GM19238 (cell line): ENCODE results near the gene KCNQ1.

Experiments used
- DNase-seq: peaks from one replicate; pipeline ENCODE4 v3.0.0; 2011; ENCODE audit warnings: low spot score; ENCODE audit not compliant: insufficient read length

KCNQ1 gene

GRCh38 chr11:2803186-2804091 lies 358.6 kb downstream of the KCNQ1 start:
- DNase-seq: no peak

DNA sequence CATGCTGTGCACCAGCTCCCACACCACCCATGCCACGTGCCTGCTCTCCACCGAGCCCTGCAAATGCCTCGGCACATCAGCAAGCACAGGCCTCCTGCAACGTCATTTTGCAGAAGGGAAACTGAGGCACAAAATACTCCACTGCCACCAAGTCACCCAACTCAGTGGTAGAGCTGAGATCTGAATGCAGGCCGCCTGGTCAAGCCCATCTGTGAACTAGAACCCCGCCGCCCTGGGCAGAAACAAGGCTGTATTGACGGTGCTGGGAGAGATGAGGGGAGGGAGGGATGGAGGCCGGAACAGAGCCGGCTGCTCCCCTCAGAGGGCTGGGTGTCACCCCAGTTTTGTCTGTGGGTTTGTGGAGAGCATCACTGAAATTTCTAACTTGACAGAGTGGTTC lies 359.4 kb downstream of the KCNQ1 start:
- no peak for DNase-seq

GRCh38 chr11:2804701-2805387 lies 360.0 kb downstream of the KCNQ1 start:
- DNase-seq: no peak

DNA sequence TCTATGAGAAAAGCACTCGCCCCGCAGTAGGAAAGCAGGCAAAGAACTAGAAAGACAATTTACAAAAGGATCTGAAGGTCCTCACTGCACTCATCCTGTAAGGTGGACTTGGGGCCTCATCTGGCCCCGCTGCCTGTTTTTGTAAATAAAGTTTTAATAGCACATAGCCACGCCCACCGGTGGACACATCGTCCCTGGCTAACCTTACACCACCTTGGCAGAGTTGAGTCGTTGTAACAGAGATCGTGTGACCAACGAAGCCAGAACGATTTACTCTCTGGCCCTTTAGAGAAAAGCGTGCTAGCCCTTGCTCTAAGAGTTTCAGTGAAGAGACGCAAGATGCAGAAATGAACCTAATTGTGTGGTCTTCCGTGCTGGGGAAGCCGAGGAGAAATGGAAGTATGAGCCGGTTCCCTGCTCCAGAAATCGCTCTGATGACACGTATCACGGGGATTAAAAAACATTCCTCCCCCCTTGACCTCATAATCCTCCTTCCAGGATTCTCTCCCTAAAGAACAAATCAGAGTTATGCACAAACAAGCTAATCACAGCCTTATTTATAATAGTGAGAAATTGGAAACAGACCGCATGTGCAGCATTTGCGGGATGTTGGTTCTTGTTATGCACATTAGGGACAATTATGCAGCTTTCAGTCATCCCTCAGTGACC lies 360.7 kb downstream of the KCNQ1 start:
- no peak for DNase-seq

GRCh38 chr11:2806351-2807024 lies 361.7 kb downstream of the KCNQ1 start:
- no peak for DNase-seq

DNA sequence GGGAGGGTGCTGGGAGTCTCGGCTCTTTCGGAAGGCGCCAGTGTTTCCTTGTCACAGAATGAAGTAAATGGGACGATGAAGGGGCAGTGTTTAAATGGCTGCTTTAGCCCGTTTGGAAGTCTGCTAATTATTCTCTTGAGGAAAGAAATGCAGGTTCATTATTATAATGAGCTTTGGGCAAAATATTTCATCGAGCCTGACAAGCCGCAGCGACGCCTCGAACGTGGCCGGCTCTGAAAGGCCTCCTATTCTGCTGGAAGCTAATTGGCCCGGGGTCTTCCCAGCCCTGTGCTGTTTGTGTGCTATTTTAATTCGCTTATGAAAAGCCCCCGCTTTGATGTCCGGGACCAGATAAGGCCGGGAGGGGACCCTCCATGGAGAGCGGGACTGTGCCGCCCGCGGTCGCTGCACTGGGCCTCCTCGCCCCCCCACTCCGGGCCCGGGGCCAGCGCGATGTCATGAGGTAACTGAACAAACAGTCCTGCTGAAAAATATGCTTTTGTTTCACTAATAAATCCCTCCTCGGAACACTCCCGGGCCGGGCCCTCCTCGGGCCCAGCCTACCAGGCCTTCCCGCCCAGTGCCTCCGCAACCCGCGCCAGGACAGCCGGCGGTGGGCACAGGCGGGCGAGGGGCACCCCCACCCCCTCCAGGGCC lies 362.3 kb downstream of the KCNQ1 start:
- DNase-seq: no peak

DNA sequence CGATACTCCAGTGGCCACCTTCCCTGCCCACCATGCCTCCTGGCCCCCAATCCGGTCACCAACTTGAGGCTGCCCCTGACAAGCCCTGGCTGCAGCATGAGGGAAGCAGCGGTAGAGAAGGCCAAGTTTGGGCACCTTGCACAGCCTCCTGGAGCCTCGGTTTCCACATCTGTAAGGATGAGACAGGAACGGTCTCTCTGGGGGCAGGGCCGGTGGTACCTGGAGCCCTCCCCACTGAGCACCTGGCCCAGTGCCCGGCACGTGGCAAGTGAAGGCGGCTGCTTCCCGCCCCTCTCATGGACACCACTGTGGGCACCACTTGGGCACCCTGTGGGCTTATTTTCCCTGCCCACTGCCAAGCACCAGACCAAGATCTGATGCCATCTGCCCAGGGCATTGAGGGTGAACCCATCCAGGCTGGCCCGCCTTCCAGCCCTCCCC lies 363.0 kb downstream of the KCNQ1 start:
- DNase-seq: no peak

GRCh38 chr11:2808850-2809846 lies 364.3 kb downstream of the KCNQ1 start:
- no peak for DNase-seq

- DNase-seq: no peak
These were observed 365.0 kb downstream of the KCNQ1 start for GRCh38 chr11:2809854-2810253.

GRCh38 chr11:2810411-2811205 lies 365.8 kb downstream of the KCNQ1 start:
- DNase-seq: no peak

DNA sequence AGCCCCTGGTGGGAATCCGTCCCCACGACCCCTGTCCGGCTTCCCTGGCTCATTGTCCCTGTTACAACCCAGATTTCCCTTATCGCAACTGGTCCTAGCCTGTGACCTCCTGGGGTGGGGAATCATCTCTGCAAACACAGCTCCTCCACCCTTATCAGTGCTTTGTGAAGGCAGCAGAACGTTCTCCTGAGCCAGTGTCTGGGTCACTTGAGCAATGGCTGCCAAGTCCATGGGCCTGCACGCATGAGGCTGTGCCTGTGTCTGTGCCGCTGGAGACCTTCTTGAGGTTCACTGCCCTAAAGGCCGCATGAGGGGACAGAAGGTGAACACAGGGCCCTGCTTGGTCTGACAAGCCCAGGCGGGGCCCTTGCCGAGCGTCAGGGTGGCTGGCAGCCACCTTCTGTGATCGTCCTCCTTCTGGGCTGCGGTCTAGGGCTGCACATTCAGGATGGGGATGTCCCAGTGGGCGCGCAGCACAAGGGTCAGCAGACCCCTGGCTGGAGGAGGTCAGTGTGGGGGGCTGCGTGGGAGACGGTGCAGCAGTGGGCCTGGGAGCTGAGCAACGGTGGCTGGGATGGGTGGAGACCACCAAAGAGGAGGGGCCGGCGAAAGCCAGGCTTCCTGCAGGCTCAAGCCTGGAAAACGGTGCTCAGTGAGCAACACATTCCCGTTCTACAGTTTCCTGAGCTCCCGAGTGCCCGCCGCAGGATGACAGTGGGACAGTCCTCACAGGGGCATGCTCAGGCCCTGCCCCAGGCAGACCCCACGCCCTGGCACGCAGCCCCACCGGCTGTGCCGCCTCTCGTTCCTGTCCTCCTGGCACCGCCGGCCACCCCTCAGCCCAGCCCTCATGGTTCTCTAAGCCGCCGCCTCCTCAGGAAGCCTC lies 366.6 kb downstream of the KCNQ1 start:
- DNase-seq: no peak

DNA sequence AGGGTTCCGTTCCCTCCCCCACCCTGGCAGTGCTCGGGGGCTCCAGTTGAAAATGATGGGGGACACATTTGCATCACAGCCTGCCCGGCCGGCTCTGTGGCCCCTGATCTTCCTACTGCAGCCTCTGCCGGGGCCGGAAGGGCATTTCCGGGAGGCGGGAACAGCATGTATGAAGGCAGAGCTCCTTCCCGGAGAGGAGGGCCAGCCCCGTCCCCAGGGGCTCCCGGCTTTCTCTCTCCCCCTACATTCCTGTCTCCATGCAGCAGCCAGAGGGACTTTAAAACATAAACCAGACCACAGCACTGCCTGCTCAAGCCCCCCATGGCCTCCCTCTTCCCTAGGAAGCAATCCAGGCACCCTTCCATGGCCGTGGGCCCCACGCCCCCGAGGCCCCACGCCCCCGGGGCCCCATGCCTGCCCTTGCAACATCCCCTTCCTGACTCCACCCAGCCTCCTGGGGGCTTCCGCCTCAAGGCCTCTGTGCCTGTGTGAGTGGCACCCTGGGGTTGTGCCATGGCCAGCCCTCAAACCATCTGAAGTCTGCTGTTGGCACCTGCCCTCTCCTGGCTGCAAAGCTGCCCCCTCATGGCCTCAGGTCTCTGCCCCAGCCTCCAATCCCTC lies 367.7 kb downstream of the KCNQ1 start:
- DNase-seq: no peak

DNA sequence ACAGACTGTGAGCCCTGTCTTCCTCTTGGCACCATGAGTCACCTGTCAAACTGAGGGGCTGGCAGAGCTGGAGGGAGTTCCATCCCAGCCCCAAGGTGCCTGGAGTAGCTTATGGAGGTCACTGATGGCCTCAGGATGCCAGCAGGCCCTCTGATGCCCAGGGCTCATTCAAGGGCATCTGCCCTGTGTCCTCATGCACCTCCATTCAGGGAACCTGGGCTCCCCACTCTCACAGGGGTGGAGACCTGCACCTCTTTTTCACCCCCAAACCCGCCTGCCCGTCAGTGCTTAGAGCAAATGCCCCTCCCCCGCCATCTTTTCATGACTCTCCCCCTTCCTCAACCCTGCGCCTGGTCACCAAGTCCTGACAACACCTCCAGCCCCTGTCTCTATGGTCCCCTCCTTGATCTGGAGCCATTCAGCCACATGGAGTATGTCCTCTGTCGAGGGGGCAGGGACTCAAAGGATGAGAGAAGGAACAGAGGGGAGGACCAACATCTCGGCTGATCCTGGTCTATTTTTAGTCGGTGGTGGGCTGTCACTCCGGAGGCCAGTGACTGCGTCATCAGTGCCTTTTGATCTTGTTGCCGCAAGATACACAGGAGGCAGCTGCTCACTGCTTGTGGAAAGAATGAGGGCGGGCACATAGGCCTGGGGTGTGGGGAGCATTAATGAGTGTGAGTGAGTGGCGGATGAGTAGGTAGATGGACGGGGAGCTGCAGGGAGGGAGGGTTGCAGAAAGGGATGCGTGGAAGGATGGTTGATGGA lies 368.5 kb downstream of the KCNQ1 start:
- DNase-seq: no peak

GRCh38 chr11:2813968-2814367 lies 369.2 kb downstream of the KCNQ1 start:
- DNase-seq: no peak

DNA sequence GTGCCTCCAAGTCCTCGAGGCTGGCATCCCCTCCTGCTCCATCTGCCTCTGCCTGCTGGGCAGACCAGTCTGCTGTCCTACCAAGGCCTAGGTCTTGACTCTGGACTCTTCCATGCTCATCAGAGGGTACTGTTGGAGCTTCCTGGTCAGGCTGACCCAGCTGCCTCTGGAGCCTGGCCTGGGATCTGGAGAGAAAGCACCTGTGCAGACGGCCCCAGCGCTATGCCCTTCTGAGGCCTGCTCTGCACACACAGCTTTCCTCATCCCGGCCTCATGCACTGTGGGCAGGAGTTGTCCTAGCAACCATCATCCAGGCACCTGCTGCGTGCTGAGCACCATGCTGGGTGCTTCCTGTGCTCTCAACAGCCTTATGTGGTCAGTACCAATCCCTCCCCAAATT lies 369.9 kb downstream of the KCNQ1 start:
- no peak for DNase-seq

GRCh38 chr11:2815762-2816496 lies 371.1 kb downstream of the KCNQ1 start:
- no peak for DNase-seq
